ENCODE data around the gene TMEM198.

DNA sequence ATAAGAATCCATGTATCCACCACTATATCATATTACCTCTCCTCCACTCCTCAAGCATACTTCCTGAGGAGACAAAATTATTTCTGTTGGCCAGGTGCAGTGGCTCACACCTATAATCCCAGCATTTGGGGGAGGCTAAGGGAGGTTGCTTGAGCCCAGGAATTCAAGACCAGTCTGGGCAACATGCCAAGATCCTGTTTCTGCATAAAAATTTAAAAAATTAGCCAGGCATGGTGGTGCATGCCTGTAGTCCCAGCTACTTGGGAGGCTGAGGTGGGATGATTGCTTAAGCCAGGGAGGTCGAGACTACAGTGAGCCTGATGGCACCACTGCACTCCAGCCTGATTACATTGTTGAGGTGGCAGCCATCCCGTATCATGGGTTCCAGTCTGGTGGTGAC lies 37.5 kb downstream of the TMEM198 start:
- TF ChIP-seq, protein P1, sequence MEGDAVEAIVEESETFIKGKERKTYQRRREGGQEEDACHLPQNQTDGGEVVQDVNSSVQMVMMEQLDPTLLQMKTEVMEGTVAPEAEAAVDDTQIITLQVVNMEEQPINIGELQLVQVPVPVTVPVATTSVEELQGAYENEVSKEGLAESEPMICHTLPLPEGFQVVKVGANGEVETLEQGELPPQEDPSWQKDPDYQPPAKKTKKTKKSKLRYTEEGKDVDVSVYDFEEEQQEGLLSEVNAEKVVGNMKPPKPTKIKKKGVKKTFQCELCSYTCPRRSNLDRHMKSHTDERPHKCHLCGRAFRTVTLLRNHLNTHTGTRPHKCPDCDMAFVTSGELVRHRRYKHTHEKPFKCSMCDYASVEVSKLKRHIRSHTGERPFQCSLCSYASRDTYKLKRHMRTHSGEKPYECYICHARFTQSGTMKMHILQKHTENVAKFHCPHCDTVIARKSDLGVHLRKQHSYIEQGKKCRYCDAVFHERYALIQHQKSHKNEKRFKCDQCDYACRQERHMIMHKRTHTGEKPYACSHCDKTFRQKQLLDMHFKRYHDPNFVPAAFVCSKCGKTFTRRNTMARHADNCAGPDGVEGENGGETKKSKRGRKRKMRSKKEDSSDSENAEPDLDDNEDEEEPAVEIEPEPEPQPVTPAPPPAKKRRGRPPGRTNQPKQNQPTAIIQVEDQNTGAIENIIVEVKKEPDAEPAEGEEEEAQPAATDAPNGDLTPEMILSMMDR (conservative IDR thresholded peaks at IDR 0.05) = no peak
- TF ChIP-seq ZFX (IDR thresholded peaks at IDR 0.05) = no peak

All from C4-2B (cell line).